SH-SY5Y (cell line): ENCODE measurements around the gene MAP2K3.

ENCODE experiments used
- GATA2 ChIP-seq: IDR thresholded peaks from 2 replicates; pipeline ENCODE4 v1.6.1; 2011; ENCODE audit warnings: mild to moderate bottlenecking, low read depth, low read length
- GATA3 ChIP-seq: IDR thresholded peaks from 2 replicates; pipeline ENCODE4 v1.6.1; 2011; ENCODE audit warnings: low read depth, mild to moderate bottlenecking, low read length, moderate library complexity

GRCh38 chr17:21354796-21355385 is 70.4 kb downstream of the MAP2K3 start:
- no peak for TF ChIP-seq GATA2
- TF ChIP-seq GATA3, result no peak
